ENCODE measurements around the gene PGAP3.
"Not testable (repeated sequence)": the region's sequence is repeated elsewhere in the genome, so short reads cannot be mapped to it uniquely, and the experiment has no call there.

Gene PGAP3

DNA sequence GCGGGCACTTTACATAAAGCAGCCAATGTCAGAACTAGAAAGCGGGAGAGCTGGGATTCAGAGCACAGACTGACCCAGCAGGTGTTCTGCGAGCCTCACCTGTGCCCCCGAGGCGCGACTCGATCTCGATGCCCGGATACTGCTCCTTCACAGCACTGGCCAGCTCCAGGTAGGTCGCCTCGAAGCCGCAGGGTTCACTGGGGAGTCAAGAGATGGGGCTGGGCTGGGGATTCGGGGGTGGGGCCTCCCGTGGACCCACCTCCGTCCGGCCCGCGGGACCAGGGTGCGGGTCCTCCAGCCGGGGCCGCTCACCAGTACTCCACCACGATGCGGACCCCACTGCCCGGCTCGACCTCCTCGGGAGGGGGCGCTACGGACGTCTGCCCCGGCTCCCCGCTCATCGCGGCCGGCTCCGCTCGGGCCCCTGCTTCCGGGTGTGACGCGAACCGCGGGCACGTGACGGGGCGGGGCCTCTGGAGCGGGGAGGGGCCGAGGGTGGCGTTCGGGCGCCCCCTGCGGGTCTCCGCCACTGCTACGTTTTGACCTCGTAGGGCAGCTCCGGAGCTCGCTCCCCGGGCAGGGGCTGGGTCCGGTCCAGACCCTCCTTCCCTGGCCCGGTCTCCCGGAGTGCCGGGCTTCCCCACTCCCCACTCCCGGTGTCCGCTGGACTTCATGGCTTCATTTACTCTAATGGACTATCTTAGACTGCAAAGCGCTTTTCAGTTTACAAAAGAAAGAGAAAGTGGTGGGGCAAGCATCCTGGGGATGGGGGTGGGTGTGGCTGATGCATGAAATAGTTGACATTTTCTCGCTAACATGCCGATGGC lies 42.5 kb upstream of the PGAP3 start, which contains the start of gene MIEN1:
MIEN1 (minus strand) TSS at position 438 of the 827 bp plus-strand sequence; CDS start at position 401, 37 bp downstream.
- DNase-seq (ENCODE audit: low read depth) = no peak
- H3K4me3 ChIP-seq (ENCODE audit: control insufficient read depth, low read depth, low read length) = peak within 1 kb of the TSS; percentile 73
- TF ChIP-seq, protein P1, sequence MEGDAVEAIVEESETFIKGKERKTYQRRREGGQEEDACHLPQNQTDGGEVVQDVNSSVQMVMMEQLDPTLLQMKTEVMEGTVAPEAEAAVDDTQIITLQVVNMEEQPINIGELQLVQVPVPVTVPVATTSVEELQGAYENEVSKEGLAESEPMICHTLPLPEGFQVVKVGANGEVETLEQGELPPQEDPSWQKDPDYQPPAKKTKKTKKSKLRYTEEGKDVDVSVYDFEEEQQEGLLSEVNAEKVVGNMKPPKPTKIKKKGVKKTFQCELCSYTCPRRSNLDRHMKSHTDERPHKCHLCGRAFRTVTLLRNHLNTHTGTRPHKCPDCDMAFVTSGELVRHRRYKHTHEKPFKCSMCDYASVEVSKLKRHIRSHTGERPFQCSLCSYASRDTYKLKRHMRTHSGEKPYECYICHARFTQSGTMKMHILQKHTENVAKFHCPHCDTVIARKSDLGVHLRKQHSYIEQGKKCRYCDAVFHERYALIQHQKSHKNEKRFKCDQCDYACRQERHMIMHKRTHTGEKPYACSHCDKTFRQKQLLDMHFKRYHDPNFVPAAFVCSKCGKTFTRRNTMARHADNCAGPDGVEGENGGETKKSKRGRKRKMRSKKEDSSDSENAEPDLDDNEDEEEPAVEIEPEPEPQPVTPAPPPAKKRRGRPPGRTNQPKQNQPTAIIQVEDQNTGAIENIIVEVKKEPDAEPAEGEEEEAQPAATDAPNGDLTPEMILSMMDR (IDR thresholded peaks at IDR 0.05; ENCODE audit: control insufficient read depth, insufficient read depth, low read depth, low read length, missing control alignments) = peak; percentile 75

- DNase-seq (ENCODE audit: low read depth) = no peak
- H3K4me3 ChIP-seq (ENCODE audit: control insufficient read depth, low read depth, low read length) = peak overlapping the region; percentile 73
- TF ChIP-seq, protein P1 (IDR thresholded peaks at IDR 0.05; ENCODE audit: control insufficient read depth, insufficient read depth, low read depth, low read length, missing control alignments) = no peak
Observed at GRCh38 chr17:39729280-39729851, 41.5 kb upstream of the PGAP3 start.

DNA sequence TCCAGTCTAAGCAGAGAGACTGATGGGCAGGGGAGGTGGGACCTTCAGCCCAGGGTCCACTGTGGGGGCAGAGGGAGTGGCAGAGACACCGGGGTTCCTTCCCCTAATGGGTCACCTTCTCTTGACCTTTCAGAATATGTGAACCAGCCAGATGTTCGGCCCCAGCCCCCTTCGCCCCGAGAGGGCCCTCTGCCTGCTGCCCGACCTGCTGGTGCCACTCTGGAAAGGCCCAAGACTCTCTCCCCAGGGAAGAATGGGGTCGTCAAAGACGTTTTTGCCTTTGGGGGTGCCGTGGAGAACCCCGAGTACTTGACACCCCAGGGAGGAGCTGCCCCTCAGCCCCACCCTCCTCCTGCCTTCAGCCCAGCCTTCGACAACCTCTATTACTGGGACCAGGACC lies 39.7 kb upstream of the PGAP3 start:
- H3K4me3 ChIP-seq (ENCODE audit: control insufficient read depth, low read depth, low read length) = no peak overlapping the region

DNA sequence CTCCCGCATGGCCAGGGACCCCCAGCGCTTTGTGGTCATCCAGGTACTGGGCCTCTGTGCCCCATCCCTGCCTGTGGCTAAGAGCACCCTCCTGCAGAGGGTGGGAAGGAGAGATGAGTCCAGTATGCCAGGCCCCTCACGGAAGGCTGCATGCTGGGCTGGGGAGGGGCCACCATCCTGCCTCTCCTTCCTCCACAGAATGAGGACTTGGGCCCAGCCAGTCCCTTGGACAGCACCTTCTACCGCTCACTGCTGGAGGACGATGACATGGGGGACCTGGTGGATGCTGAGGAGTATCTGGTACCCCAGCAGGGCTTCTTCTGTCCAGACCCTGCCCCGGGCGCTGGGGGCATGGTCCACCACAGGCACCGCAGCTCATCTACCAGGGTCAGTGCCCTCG lies 38.8 kb upstream of the PGAP3 start:
- H3K4me3 ChIP-seq (ENCODE audit: control insufficient read depth, low read depth, low read length) = no peak overlapping the region
- TF ChIP-seq, protein P1 (IDR thresholded peaks at IDR 0.05; ENCODE audit: control insufficient read depth, insufficient read depth, low read depth, low read length, missing control alignments) = no peak
- DNase-seq (ENCODE audit: low read depth) = no peak

More for the DNA sequence above, 39.7 kb upstream of the PGAP3 start:
- TF ChIP-seq, protein P1 (IDR thresholded peaks at IDR 0.05; ENCODE audit: control insufficient read depth, insufficient read depth, low read depth, low read length, missing control alignments) = no peak
- no peak for DNase-seq (ENCODE audit: low read depth)

DNA sequence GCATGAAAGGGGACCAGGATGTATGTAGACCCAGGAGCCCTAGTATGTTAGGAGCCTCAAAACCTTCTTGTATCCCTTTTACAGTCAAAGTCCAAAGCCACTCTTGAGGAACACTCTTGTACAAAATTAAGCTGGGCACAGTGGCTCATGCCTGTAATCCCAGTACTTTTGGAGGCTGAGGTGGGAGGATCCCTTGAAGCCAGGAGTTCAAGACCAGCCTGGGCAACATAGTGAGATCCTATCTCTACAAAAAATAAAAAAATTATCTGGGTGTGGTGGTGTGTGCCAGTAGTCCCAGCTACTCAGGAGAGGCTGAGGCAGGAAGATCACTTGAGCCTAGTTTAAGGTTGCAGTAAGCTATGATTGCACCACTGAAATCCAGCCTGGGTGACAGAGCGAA lies 38.1 kb upstream of the PGAP3 start:
- not testable (repeated sequence) for H3K4me3 ChIP-seq (ENCODE audit: control insufficient read depth, low read depth, low read length); DNase-seq (ENCODE audit: low read depth)

DNA sequence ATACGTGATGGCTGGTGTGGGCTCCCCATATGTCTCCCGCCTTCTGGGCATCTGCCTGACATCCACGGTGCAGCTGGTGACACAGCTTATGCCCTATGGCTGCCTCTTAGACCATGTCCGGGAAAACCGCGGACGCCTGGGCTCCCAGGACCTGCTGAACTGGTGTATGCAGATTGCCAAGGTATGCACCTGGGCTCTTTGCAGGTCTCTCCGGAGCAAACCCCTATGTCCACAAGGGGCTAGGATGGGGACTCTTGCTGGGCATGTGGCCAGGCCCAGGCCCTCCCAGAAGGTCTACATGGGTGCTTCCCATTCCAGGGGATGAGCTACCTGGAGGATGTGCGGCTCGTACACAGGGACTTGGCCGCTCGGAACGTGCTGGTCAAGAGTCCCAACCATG lies 36.9 kb upstream of the PGAP3 start:
- DNase-seq (ENCODE audit: low read depth) = no peak
- TF ChIP-seq, protein P1 (IDR thresholded peaks at IDR 0.05; ENCODE audit: control insufficient read depth, insufficient read depth, low read depth, low read length, missing control alignments) = no peak
- H3K4me3 ChIP-seq (ENCODE audit: control insufficient read depth, low read depth, low read length) = no peak overlapping the region
